Right cardiac atrium (tissue), 5 donors: ENCODE results near the gene PLEKHA5. TPM values are rescaled to one million over a fixed set of nuclear protein-coding genes. Genes with fewer than 3 reads are reported as not detected.

Source experiments
- ATAC-seq, 2 donors: fragments of 200-7000 bp; cut with Tn5 transposase; one replicate each; pipeline versions ENCODE4 v1.8.0 to v1.9.1; 2020; ENCODE audit warnings: moderate library complexity in 2 of 2, mild to moderate bottlenecking in 1 of 2
- DNase-seq, 3 donors: peaks; one replicate each; pipeline ENCODE4 v3.0.0-alpha.2; 2020
- H3K27ac ChIP-seq: one replicate; pipeline ENCODE4 v1.5.1; 2013; ENCODE audit warnings: mild to moderate bottlenecking, low read length, control low read depth, moderate library complexity
- H3K27me3 ChIP-seq: one replicate; pipeline ENCODE4 v1.6.1; 2013; ENCODE audit not compliant: control insufficient read depth, insufficient read depth
- H3K4me1 ChIP-seq: one replicate; pipeline ENCODE4 v1.6.1; 2013; ENCODE audit warnings: low read length; ENCODE audit not compliant: control insufficient read depth, insufficient read depth
- H3K4me3 ChIP-seq: one replicate; pipeline ENCODE4 v1.5.1; 2013; ENCODE audit warnings: low read length, control low read depth
- H3K9me3 ChIP-seq: one replicate; pipeline ENCODE4 v1.6.1; 2013; ENCODE audit warnings: low read length; ENCODE audit not compliant: control insufficient read depth
- WGBS: extraction: QIAGEN DNeasy Blood & Tissue Kit; methylation state at CpG from one replicate; pipeline ENCODE4 v1.1.7; 2013; 5-methylcytosine and 5-hydroxymethylcytosine counted together
- intact Hi-C, 4 donors: fragments of 100-400 bp; cut with DNase I; formaldehyde crosslinking; loops; one replicate each; pipeline versions ENCODE4 v1.11.0 to v1.14.0; 2022 to 2023
- polyA plus RNA-seq: library from polyadenylated mRNA; stranded (reverse); fragments of 200-250 nt; gene quantifications from one replicate; pipeline ENCODE4 v1.2.3, GENCODE V29; 2013
- total RNA-seq, 4 donors: library from RNA; stranded (reverse); fragmentation: NEBNext Ultra II Directional; extraction: Animal tissue kit (Norgen Biotek cat#: 25700); gene quantifications; one replicate each; pipeline ENCODE4 v1.2.1, GENCODE V29; 2021
- donor health status: healthy with polysubstance abuse.
- donor health status: DM: no; HTN: yes; CAD: no.
- donor health status: DM: no; HTN: no; CAD: no.
- donor health status: DM: no; HTN: yes; CAD: no; lungs with severe emphysema.
- donor health status: DM: yes; HTN: yes; CAD: no.

The PLEKHA5 gene
- total and polyA plus RNA-seq, 5 donors = 47.3 to 88.0 (median 66.2) TPM

- Histone ChIP-seq H3K27ac (no peak overlapping the region), H3K4me3 (no peak overlapping the region), H3K27me3 (no peaks in the 10 kb centered on the region), H3K9me3 (no peaks in the 10 kb centered on the region), H3K4me1 (no peaks in the 10 kb centered on the region)
- WGBS = 89% methylated on average over 2 of the region's 2 CpGs
- DNase-seq = no peak
- ATAC-seq = no peak
- intact Hi-C loops = no loop called here
Observed at GRCh38 chr12:19128485-19128884, 1.0 kb upstream of the PLEKHA5 start.

- ATAC-seq (no peak), DNase-seq (no peak)
- H3K9me3 ChIP-seq = no peaks in the 10 kb centered on the region
- WGBS = 2% methylated on average over 12 of the region's 12 CpGs
- no peaks in the 10 kb centered on the region for H3K27me3 ChIP-seq
- intact Hi-C loops = no loop called here
- H3K4me3 ChIP-seq = peak overlapping the region; percentile 98
- peak overlapping the region; percentile 94 for H3K27ac ChIP-seq
- H3K4me1 ChIP-seq = no peaks in the 10 kb centered on the region
Observed at GRCh38 chr12:19129122-19129485, 429 bp upstream of the PLEKHA5 start.

- H3K4me1 ChIP-seq = no peaks in the 10 kb centered on the region
- H3K27ac ChIP-seq = peak overlapping the region; percentile 24
- H3K4me3 ChIP-seq = peak overlapping the region; percentile 98
- DNase-seq = peak; percentile 41 to 79 (median 69)
- ATAC-seq = peak; percentile 36 to 60
- no peaks in the 10 kb centered on the region for H3K9me3 ChIP-seq
- WGBS = under 1% methylated on average over 61 of the region's 61 CpGs
- no peaks in the 10 kb centered on the region for H3K27me3 ChIP-seq
- intact Hi-C loops = loop anchor here in 3 of 4 donors (5.0 to 10.0 kb wide), 3 partner anchors 54 to 266 kb away; no protein-coding TSS in a partner anchor
Observed at GRCh38 chr12:19130224-19131024, 891 bp downstream of the PLEKHA5 start.

- peaks cover 3% of the 10 kb centered on the region for H3K4me1 ChIP-seq
- H3K9me3 ChIP-seq = no peaks in the 10 kb centered on the region
- H3K27me3 ChIP-seq = no peaks in the 10 kb centered on the region
- 5% methylated on average over 7 of the region's 7 CpGs for WGBS
- peak overlapping the region; percentile 24 for H3K27ac ChIP-seq
- DNase-seq (peak in 1 of 3 donors; percentile 60), ATAC-seq (peak; percentile 56 to 63)
- intact Hi-C loops = loop anchor here in 3 of 4 donors (5.0 to 10.0 kb wide), 3 partner anchors 54 to 266 kb away; no protein-coding TSS in a partner anchor
- peak overlapping the region; percentile 98 for H3K4me3 ChIP-seq
Observed at GRCh38 chr12:19131025-19131444, 1.5 kb downstream of the PLEKHA5 start.

GRCh38 chr12:19138551-19138950 is 9.0 kb downstream of the PLEKHA5 start:
- Histone ChIP-seq H3K4me1 (peaks cover 6% of the 10 kb centered on the region), H3K27ac (no peak overlapping the region), H3K27me3 (no peaks in the 10 kb centered on the region), H3K9me3 (no peaks in the 10 kb centered on the region), H3K4me3 (no peak overlapping the region)
- WGBS = 83% methylated on average over 4 of the region's 4 CpGs
- ATAC-seq = no peak
- intact Hi-C loops = loop anchor here in 2 of 4 donors (10.0 kb wide), 2 partner anchors 46 to 274 kb away; no protein-coding TSS in a partner anchor
- DNase-seq = no peak

- Histone ChIP-seq H3K4me3 (no peak overlapping the region), H3K9me3 (no peaks in the 10 kb centered on the region), H3K27me3 (no peaks in the 10 kb centered on the region), H3K4me1 (peaks cover 6% of the 10 kb centered on the region), H3K27ac (no peak overlapping the region)
- DNase-seq (no peak), ATAC-seq (no peak)
- WGBS = 84% methylated on average over 3 of the region's 3 CpGs
- intact Hi-C loops = loop anchor here in 2 of 4 donors (10.0 kb wide), 2 partner anchors 46 to 274 kb away; no protein-coding TSS in a partner anchor
Observed at GRCh38 chr12:19138956-19139355, 9.4 kb downstream of the PLEKHA5 start.

GRCh38 chr12:19139615-19140194 is 10.2 kb downstream of the PLEKHA5 start:
- Histone ChIP-seq H3K4me3 (no peak overlapping the region), H3K9me3 (no peaks in the 10 kb centered on the region), H3K27ac (no peak overlapping the region), H3K27me3 (no peaks in the 10 kb centered on the region), H3K4me1 (peaks cover 6% of the 10 kb centered on the region)
- WGBS = 63% methylated on average over 3 of the region's 3 CpGs
- DNase-seq (no peak), ATAC-seq (no peak)
- intact Hi-C loops = loop anchor here in 2 of 4 donors (10.0 kb wide), 2 partner anchors 45 to 275 kb away; no protein-coding TSS in a partner anchor

GRCh38 chr12:19140381-19141236 is 11.1 kb downstream of the PLEKHA5 start:
- H3K9me3 ChIP-seq = no peaks in the 10 kb centered on the region
- no peak overlapping the region for H3K4me3 ChIP-seq
- no peak overlapping the region for H3K27ac ChIP-seq
- intact Hi-C loops = no loop called here
- no peak for ATAC-seq
- no peaks in the 10 kb centered on the region for H3K27me3 ChIP-seq
- WGBS = 80% methylated on average over 8 of the region's 8 CpGs
- H3K4me1 ChIP-seq = peaks cover 6% of the 10 kb centered on the region
- DNase-seq = no peak

GRCh38 chr12:19142499-19142898 is 13.0 kb downstream of the PLEKHA5 start:
- no peak overlapping the region for H3K4me3 ChIP-seq
- intact Hi-C loops = no loop called here
- no peak for DNase-seq
- no peak for ATAC-seq
- WGBS = 97% methylated on average over 2 of the region's 2 CpGs
- H3K27ac ChIP-seq = no peak overlapping the region
- H3K9me3 ChIP-seq = no peaks in the 10 kb centered on the region
- H3K27me3 ChIP-seq = no peaks in the 10 kb centered on the region
- H3K4me1 ChIP-seq = peaks cover 3% of the 10 kb centered on the region

GRCh38 chr12:19144287-19144686 is 14.8 kb downstream of the PLEKHA5 start:
- Histone ChIP-seq H3K4me3 (no peak overlapping the region), H3K27ac (no peak overlapping the region), H3K9me3 (no peaks in the 10 kb centered on the region), H3K4me1 (no peaks in the 10 kb centered on the region), H3K27me3 (no peaks in the 10 kb centered on the region)
- DNase-seq = no peak
- intact Hi-C loops = no loop called here
- ATAC-seq = no peak
- 66% methylated on average over 6 of the region's 6 CpGs for WGBS
